Jurkat, Clone E6-1 (cell line): ENCODE data around the gene CNOT2. TPM values are rescaled to one million over a fixed set of nuclear protein-coding genes. Genes with fewer than 3 reads are reported as not detected.

Source experiments
- DNase-seq: peaks from one replicate; pipeline ENCODE4 v3.0.0-alpha.2; 2011; ENCODE audit warnings: low read depth, low spot score
- H3K4me3 ChIP-seq: 2 replicates; pipeline ENCODE4 v1.5.1; 2011; ENCODE audit warnings: mild to moderate bottlenecking, low read length, control low read depth, moderate library complexity
- polyA plus RNA-seq: library from polyadenylated mRNA; unstranded; fragments of >200 nt; gene quantifications from one replicate; pipeline ENCODE4 v1.2.1, GENCODE V29; 2012; ENCODE audit warnings: missing spikeins; ENCODE audit not compliant: insufficient read length, insufficient read depth

Gene CNOT2, protein sequence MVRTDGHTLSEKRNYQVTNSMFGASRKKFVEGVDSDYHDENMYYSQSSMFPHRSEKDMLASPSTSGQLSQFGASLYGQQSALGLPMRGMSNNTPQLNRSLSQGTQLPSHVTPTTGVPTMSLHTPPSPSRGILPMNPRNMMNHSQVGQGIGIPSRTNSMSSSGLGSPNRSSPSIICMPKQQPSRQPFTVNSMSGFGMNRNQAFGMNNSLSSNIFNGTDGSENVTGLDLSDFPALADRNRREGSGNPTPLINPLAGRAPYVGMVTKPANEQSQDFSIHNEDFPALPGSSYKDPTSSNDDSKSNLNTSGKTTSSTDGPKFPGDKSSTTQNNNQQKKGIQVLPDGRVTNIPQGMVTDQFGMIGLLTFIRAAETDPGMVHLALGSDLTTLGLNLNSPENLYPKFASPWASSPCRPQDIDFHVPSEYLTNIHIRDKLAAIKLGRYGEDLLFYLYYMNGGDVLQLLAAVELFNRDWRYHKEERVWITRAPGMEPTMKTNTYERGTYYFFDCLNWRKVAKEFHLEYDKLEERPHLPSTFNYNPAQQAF
- 96.1 TPM for polyA plus RNA-seq

DNA sequence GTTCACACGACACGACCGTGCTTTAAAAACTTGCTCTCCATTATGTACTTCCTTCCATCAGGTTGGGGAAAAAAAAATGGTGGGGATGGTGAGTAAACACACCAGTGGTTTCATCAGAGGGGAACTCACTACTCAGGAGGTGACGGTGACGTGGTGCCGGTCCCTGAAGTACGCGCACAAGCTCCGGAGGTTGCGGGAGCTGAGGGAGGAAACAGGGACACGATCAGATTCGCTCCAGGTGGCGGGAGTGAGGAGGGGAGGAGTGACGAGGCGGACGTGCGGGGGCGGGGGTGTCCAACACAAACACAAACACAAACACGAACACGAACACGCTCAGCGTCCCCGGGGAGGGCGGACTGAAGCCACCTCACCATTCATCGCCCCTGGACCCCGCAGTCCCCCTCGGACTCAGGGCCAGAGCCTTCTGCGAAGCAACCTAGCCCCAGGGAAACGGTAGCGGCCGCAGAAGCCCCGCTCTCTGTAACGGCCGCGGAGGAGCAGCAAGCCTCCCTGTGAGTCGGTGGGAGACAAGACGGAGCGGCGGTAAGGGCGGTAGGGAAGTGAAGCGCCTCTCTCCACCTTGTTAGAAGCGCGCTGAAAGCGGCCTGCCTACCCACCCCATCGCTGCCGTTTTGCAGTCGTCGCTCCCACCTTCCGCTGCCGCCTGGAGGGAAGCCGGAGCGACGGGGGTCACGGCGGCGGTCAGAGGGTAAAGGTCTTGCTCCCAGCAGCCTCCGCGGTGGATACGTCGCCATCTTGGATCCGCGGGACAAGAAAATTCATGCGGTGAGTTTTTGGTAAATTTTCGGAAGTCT is at the start of gene CNOT2:
Gene CNOT2 (plus strand): TSS at position 739 of the 815 bp plus-strand sequence. CDS start 34,794 bp downstream, outside the sequence.
- peak within 1 kb of the TSS; percentile 93 for H3K4me3 ChIP-seq
- DNase-seq = peak; percentile 88

DNA sequence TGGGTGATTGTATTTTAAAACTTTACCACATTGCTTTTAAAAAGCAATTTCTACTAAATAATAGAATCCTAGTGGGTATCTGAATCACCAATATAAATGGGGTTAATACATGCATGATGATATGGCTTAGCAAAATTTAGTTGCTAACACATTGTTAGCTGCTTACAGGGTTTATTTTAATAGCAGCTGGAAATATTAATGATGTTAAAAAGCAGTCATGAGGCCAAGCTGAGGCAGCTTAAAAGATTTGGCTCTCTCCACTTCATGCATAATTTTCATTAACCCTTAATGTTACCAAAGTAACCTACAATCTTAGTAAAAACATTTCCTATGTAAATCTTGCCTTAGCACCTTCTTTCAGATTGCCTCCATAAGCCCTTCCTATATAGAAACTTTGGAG is 49.2 kb upstream of the CNOT2 start:
- no peak overlapping the region for H3K4me3 ChIP-seq
- no peak for DNase-seq

DNA sequence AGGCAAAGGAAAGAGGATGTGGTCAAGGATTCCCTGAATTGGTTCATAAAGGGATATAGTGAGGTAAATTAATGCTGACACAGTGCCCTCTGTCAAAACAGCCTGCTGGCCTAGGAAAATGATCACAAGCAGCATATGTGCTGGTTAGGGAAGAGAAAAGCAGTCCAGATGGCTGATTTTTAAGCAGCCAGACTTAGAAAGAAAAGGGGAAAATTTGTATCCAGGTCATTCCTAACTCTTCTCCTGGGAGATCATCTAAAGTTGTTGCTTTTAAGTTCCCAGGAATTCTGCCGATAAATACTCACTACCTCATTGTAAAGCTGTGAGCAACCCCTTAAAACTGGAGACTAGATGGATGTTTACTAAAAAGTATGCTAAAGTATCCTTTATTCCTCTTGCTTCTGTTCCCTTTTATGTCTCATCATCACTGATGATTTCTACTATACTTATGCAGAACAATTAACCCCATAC is 46.4 kb upstream of the CNOT2 start:
- DNase-seq = no peak
- H3K4me3 ChIP-seq = no peak overlapping the region

DNA sequence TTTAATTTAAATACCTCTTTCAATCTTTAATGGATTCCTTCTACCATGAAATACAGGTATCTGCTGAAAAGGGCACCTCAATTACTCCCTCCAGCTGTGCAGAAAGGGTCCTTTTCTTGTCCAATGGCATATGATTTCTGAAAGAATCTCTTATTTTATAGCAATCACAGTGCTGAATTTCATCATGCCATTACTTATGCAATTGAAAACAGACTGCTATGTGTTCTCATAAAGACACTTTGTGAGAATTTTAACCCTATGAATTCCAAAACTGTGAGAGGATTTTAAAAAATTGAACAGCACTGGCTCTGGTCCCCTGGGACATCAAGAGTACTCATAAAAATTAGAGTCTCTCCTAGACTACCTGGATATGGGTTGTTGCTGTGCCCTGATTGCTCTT is 45.9 kb upstream of the CNOT2 start:
- no peak for DNase-seq
- H3K4me3 ChIP-seq = no peak overlapping the region

DNA sequence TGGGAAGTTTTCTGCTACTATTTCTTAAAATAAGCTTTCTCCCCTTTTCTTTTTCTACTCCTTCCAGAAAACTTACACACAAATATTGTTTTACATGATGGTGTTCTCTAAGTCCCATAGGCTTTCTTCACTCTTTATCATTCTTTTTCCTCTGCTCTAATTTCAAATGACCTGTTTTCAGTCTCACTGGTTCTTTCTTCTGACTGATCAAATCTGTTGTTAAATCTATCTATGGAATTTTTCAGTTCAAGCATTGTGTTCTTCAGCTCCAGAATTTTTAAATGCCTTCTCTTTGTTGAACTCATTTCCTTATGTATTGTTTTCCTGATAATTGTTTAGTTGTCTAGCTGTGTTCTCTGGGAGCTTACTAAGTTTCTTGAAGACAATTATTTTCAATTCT is 29.5 kb upstream of the CNOT2 start:
- H3K4me3 ChIP-seq = no peak overlapping the region
- no peak for DNase-seq

DNA sequence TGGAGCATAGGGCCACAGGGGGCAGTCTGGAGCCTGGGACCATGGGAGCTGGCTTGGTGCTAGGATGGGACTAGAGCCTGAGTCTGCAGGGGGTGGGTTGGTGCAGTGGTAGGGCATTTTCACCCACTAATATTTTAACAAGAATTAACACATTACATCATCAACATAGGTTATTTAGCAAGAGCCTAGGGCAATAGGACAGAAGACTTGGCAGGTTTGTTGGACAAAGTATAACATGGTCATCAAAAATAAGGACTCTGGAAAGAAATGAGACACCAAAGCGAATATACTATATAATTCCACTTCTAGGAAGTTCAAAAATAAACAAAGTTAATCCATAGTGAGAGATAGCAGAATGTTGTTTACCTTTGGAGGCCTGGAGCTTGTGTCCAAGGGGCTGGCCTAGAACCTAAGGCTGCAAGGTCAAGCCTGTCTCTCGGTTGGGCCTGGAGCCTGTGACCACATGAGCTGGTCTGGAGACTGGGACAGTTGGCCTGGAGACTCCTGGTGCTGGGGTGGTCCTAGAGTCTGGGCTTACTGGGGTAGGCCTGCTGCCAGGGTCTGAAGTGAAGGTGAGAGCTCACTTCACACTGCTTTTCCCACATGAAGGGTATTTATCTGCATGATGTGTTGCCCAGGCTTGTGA is 28.1 kb upstream of the CNOT2 start:
- H3K4me3 ChIP-seq = no peak overlapping the region
- DNase-seq = no peak

DNA sequence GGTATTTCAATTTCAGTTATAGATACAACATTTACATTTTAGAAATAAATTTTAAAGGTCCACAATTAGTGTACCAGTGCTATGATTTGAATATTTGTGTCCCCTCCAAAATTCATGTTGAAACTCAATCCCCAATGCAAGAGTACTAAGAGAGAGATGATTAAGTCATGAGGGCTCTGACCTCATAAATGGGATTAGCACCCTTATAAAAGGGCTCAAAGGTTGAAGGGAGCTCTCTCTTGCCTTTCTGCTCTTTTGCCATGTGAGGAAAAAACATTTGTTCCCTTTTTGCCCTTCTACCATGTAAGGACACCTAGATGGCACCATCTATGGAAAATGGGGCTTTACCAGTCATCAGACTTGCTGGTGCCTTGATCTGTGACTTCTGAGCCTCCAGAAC is 25.8 kb upstream of the CNOT2 start:
- no peak for DNase-seq
- no peak overlapping the region for H3K4me3 ChIP-seq

DNA sequence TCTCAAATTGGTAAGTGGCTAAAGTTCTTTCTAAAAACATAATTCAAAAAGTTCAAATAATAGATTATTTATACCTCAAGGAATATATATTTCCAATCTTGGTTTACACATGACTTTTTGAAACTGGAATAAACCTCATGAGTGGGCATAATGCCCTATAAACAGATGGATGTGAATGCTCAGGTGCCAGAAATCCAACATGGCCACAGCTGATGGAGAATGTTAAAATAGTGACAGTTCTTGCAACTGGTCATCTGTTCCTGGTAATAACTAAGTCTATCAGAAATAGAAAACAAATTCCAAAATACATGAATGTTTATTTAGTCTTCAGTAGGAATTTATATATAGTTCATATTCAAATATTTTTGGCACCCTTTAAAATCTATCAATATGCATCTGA is 21.6 kb upstream of the CNOT2 start:
- H3K4me3 ChIP-seq = no peak overlapping the region
- no peak for DNase-seq

DNA sequence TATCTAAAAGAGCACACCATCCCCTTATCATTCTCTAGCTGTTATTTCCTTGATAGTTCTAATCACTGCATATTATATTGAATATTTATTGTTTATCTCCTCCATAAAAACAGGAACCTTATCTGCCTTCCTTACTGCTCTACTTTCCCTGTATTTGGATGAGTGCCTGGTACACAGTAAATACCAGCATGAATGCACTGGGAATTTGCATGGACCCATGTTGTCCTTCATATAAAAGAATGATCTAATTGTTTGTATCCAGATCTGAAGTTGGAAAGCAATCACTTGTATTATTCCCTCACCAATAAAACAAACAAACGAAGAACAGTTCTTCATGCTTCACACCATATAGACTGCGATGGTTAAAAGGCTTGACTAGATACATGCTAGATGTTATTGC is 15.3 kb upstream of the CNOT2 start:
- no peak overlapping the region for H3K4me3 ChIP-seq
- DNase-seq = no peak

DNA sequence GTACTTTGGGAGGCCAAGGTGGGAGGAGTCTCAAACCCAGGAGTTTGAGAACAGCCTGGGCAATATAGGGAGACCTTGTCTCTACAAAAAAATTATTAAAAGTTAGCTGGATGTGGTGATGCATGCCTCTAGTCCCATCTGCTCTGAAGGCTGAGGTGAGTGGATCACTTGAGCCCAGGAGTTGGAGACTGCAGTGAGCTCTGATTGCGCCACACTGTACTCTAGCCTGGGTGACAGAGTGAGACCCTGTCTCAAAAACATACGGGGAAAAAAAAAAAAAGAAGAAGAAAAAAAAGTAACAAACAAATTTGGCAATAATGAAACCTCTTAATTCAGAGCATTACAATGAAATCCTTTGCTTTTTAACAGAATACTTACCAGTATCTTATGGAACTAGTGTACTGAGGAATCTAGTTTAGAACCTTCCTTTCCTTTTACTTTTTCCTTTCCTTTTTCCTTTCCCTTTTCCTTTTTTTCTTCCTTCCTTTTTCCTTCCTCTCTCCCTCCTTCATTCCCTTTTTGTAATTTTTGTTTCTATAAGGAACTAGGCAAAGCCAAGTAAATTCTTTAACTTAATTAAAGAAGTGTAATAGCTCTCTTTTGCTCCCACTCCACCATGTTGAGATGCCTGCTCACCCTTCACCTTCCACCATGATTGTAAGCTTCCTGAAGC is 12.2 kb upstream of the CNOT2 start:
- no peak for DNase-seq
- no peak overlapping the region for H3K4me3 ChIP-seq

DNA sequence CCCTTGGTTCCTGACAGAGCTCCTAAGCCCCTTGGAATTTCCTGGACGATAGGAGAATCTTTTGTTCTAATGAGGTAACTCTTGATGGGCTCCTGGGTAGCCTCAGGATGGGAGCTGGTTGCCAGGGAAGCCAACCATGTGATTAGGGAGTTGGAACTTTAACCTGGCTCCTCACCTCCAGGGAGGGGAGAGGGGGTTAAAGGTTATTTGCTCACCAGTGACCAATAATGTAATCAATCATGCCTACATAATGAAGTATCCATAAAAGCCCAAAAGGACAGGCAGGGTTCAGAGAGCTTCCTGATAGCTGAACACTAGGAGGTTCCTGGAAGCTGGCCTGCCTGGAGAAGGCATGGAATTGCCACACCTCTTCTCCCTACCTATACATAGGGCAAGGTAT is 6.2 kb upstream of the CNOT2 start:
- H3K4me3 ChIP-seq = no peak overlapping the region
- DNase-seq = no peak

DNA sequence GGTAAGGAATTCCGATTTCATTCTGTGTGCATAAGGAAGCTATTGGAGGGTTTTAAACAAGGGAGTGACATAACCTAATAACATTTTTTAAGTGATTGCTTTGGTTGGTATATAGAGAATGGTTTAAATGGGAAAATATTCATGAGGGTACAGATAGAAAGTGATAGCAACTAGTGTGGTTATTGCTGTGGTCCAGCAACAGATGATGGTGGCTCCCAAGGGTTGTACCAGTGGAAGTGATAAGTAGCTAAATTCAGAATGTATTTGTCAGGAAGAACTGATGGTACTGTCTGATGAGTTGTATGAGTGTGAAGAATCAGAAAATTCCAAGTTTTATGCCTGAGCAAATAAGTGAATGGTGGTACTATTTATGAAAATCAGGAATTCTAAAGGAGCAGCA is 2.6 kb upstream of the CNOT2 start:
- H3K4me3 ChIP-seq = no peak overlapping the region
- DNase-seq = no peak

DNA sequence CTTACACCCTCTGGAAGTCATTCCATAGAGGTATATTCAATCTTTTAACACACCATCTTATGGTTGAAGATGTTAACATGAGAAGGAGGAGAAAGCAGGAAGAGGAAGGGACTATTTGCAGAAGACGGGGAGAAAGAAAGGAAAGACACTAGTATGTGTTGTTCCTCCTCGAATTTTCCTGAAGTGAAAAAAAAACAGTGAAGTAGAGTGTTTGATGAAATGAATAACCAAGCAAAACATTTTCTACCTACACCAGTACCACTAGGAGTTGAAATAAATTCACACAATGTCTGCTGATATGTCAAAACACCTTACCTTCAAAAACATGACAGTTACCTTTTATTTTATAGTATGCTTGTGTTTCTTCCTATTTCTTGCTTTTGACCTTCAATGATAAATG is 1.4 kb upstream of the CNOT2 start:
- H3K4me3 ChIP-seq = peak overlapping the region; percentile 93
- DNase-seq = no peak

DNA sequence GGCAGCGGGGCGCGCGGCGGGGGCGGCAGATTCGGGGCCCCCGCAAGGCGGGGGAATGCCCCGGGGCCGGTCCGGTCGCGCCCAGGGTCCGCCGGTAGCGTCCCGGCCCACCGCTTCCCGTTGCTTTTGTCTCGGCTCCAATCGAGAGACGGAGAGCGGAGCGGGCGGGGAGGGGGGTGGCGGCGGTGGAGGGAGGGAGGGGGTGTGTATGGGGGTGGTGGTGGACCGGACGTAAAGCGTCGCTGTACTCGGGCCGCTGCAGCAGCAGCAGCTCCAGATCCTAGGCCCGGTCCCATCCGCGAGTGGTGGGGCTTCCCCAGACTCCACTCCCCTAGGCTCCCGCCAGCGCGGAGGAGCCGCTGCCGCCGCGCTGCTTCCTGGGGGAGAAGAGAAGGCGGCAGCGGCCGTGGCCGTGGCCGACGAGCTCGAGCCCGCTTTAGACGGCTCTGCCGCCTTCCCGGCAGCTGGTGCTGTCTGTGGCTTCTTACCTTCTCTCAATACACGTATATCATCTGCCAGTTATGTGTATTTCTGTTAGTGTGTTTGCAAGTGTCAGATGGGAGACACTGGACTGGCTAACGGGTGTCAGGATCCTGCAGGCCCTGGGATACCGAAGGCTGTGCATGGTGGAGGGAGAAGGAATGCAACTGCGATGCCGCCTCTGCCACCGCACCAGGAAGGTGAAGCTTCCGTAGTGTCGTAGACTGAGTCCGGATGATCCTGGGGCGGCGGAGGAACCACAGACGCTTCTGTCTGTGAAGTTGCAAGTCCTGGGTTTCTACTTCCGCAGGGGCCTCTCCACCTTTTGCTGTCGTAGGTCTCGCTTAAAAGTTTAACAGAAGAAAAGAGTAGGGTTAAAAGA is 508 bp downstream of the CNOT2 start:
- H3K4me3 ChIP-seq = peak overlapping the region; percentile 93
- DNase-seq = peak; percentile 86

DNA sequence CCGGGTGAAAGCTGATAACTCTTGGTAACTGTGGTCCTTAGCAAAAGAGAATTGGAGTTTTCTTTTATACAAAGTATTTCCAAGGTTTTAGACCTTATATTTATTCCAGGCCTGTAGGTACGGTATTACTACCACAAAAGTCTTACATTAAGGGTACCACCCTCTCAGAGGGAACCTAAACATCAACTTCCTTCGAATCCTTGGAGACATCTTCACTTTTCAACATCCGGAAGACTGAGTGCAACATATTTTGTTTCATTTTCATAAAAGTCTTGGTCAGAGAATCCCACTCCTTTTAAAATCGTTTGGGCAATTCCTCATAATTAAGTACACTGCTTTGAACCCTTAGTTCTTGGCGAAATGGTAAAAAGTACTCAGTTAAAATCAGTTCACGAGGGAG is 1.2 kb downstream of the CNOT2 start:
- peak overlapping the region; percentile 93 for H3K4me3 ChIP-seq
- no peak for DNase-seq

DNA sequence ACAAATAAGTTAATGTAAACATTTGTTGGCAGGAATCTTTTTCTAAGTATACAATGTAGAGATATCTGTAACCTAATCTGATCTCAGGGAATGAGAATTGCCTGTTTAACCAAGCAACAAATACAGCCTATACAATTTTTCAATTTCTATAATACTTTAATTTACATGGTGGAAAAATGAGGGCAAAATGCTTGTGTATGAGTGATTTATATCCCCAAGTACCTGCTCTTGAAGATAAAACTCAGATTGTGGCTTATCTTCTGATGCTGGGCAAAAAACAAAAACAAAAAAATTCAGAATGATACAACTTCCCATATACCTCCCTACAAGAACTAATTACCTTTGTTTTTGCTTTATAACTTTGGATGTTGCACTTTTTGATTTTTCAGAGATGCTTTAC is 2.2 kb downstream of the CNOT2 start:
- no peak for DNase-seq
- H3K4me3 ChIP-seq = no peak overlapping the region

DNA sequence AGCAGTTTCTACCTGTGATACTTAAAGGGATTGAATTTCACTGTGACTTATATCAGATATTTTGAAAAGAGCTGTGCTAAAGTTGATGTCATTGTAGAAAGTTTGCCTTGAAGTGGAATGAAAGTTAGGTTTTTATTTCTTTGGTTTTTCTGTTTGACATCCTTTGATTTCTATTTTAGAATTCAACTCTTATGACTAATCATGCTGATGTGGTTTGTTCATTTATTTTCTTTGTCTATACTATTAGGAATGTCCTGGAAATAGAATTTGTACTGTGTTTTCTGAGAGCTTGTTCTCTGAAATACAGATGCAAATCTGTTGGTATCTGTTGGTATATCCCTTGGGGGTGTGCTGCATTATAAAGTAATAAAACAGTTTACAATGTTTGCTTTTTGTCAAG is 3.3 kb downstream of the CNOT2 start:
- no peak for DNase-seq
- no peak overlapping the region for H3K4me3 ChIP-seq

DNA sequence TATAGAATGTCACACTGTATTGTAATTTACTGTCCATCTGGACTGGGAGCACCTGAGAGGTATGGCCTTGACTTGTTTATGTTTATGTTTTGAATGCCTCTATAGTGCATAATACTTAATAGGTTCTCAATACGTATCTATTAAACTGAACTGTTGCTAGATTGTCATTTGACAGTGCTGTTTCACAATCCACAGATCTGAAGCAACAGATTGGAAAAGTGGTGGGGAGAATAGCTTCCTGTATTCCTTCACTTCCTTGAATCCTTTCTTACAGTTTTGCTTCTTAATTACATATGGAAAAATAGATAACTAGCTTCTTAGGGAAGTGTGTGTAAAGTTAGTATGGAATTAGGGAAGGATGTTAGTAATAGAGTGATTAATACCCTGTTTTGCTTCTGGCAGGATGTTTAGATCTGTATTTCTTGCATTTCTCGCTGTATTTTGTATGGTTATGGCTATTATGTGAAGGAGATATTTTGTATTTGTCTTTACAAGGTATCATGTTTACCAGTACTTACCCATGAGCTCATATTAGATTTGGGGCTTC is 4.5 kb downstream of the CNOT2 start:
- H3K4me3 ChIP-seq = no peak overlapping the region
- DNase-seq = no peak
